IMR-90 (cell line): ENCODE measurements around the gene FAM3D. TPM values are rescaled to one million over a fixed set of nuclear protein-coding genes. Genes with fewer than 3 reads are reported as not detected.

Experiments
- ATAC-seq: fragments of 200-7000 bp; cut with Tn5 transposase; 2 replicates; pipeline ENCODE4 v1.9.1; 2020; ENCODE audit warnings: low read depth, mild to moderate bottlenecking, moderate library complexity
- BruUV-seq: library from RNA; stranded (reverse); fragments of 400-500 nt; replicated peaks from 2 replicates; lab custom pipeline; 2021; lab: Mats Ljungman, UMichigan
- CTCF ChIA-PET: fragments of 300-600 bp; formaldehyde crosslinking; extraction: SDS; loops from one replicate; lab custom pipeline; 2021; ENCODE audit warnings: antibody characterized with exemption; lab: Yijun Ruan, JAX
- POLR2A ChIA-PET: fragments of 300-600 bp; sonication (Branson Sonifier 250); formaldehyde crosslinking; loops from one replicate; lab custom pipeline; 2022; ENCODE audit warnings: antibody characterized with exemption; ENCODE audit not compliant: unreplicated experiment; lab: Charles Lee
- DNase-seq: peaks from one replicate; pipeline ENCODE4 v3.0.0; 2013
- H2AFZ ChIP-seq: replicated peaks from 2 replicates; pipeline ENCODE3; 2013; ENCODE audit warnings: low read length, mild to moderate bottlenecking; ENCODE audit not compliant: poor library complexity
- H2AK5ac ChIP-seq: 2 replicates; pipeline ENCODE4 v1.6.1; 2013; ENCODE audit warnings: low read depth, low read length, inconsistent platforms
- H2AK9ac ChIP-seq: replicated peaks from 2 replicates; pipeline ENCODE3; 2013; ENCODE audit warnings: mild to moderate bottlenecking, low read depth, low read length, moderate library complexity; ENCODE audit not compliant: poor library complexity
- H2BK120ac ChIP-seq: 2 replicates; pipeline ENCODE4 v1.6.1; 2013; ENCODE audit warnings: low read depth, low read length, inconsistent platforms
- H2BK15ac ChIP-seq: 3 replicates; pipeline ENCODE4 v1.6.1; 2013; ENCODE audit warnings: low read depth, low read length, inconsistent platforms
- H2BK20ac ChIP-seq: 2 replicates; pipeline ENCODE4 v1.6.1; 2013; ENCODE audit warnings: low read depth, mild to moderate bottlenecking, inconsistent platforms, low read length, moderate library complexity
- H2BK5ac ChIP-seq: 2 replicates; pipeline ENCODE4 v1.6.1; 2013; ENCODE audit warnings: mild to moderate bottlenecking, low read depth, low read length, inconsistent platforms; ENCODE audit not compliant: poor library complexity, severe bottlenecking
- H3K14ac ChIP-seq: replicated peaks from 2 replicates; pipeline ENCODE4 v1.6.1; 2013; ENCODE audit warnings: low read depth, low read length, inconsistent platforms
- H3K18ac ChIP-seq: 2 replicates; pipeline ENCODE4 v1.6.1; 2013; ENCODE audit warnings: low read depth, low read length, control low read depth
- H3K23ac ChIP-seq: 2 replicates; pipeline ENCODE4 v1.6.1; 2013; ENCODE audit warnings: low read depth, low read length, inconsistent platforms
- H3K27ac ChIP-seq: 2 replicates; pipeline ENCODE4 v1.5.1; 2013; ENCODE audit warnings: mild to moderate bottlenecking, control low read depth, low read length; ENCODE audit not compliant: insufficient read depth
- H3K27me3 ChIP-seq: 2 replicates; pipeline ENCODE4 v1.6.1; 2013; ENCODE audit warnings: low read length; ENCODE audit not compliant: control insufficient read depth, insufficient read depth
- H3K36me3 ChIP-seq: 2 replicates; pipeline ENCODE4 v1.6.1; 2013; ENCODE audit warnings: low read length, mixed read lengths; ENCODE audit not compliant: control insufficient read depth, insufficient read depth
- H3K4ac ChIP-seq: 2 replicates; pipeline ENCODE4 v1.6.1; 2013; ENCODE audit warnings: low read depth, low read length, inconsistent platforms
- H3K4me1 ChIP-seq: 2 replicates; pipeline ENCODE4 v1.6.1; 2013; ENCODE audit warnings: low read length, mixed read lengths; ENCODE audit not compliant: control insufficient read depth, insufficient read depth
- H3K4me2 ChIP-seq: 2 replicates; pipeline ENCODE4 v1.6.1; 2013; ENCODE audit warnings: low read depth, mild to moderate bottlenecking, control low read depth, low read length, moderate library complexity
- H3K4me3 ChIP-seq: 2 replicates; pipeline ENCODE4 v1.5.1; 2013; ENCODE audit warnings: low read depth, mild to moderate bottlenecking, control low read depth, low read length, moderate library complexity; ENCODE audit not compliant: insufficient read depth
- H3K56ac ChIP-seq: 2 replicates; pipeline ENCODE4 v1.6.1; 2013; ENCODE audit warnings: low read length, inconsistent platforms; ENCODE audit not compliant: insufficient read depth; ENCODE audit errors: extremely low read depth
- H3K79me1 ChIP-seq, 2 experiments: 2 replicates each; pipeline ENCODE4 v1.6.1; 2013; ENCODE audit warnings: low read length in 2 of 2, inconsistent platforms in 1 of 2, low read depth in 1 of 2
- H3K9ac ChIP-seq: 2 replicates; pipeline ENCODE4 v1.6.1; 2013; ENCODE audit warnings: low read depth, low read length, control low read depth
- H3K9me1 ChIP-seq: 2 replicates; pipeline ENCODE4 v1.6.1; 2013; ENCODE audit warnings: low read length, inconsistent platforms; ENCODE audit not compliant: insufficient read depth
- H3K9me3 ChIP-seq: 2 replicates; pipeline ENCODE4 v1.6.1; 2013; ENCODE audit warnings: low read length; ENCODE audit not compliant: control insufficient read depth, insufficient read depth
- H4K20me1 ChIP-seq: 2 replicates; pipeline ENCODE4 v1.6.1; 2013; ENCODE audit warnings: low read length, inconsistent platforms; ENCODE audit not compliant: insufficient read depth
- H4K5ac ChIP-seq: 2 replicates; pipeline ENCODE4 v1.6.1; 2013; ENCODE audit warnings: mild to moderate bottlenecking, low read depth, low read length, control low read depth
- H4K8ac ChIP-seq, 2 experiments: 2 replicates each; pipeline ENCODE4 v1.6.1; 2013; ENCODE audit warnings: low read depth in 2 of 2, low read length in 2 of 2, control low read depth in 1 of 2, inconsistent platforms in 1 of 2
- H4K91ac ChIP-seq: 2 replicates; pipeline ENCODE4 v1.6.1; 2013; ENCODE audit warnings: low read depth, low read length, inconsistent platforms; ENCODE audit not compliant: insufficient read depth
- BHLHE40 ChIP-seq: fragments of 150-350 bp; IDR thresholded peaks from 2 replicates; pipeline ENCODE4 v1.6.1; 2016; ENCODE audit warnings: mild to moderate bottlenecking, low read depth, low read length
- CEBPB ChIP-seq: IDR thresholded peaks from 2 replicates; pipeline ENCODE4 v1.6.1; 2012; ENCODE audit warnings: low read depth, low read length, improper control_type of control experiment
- CTCF ChIP-seq: conservative IDR thresholded peaks from 2 replicates; pipeline ENCODE4 v1.5.1; 2012; ENCODE audit warnings: mild to moderate bottlenecking, low read depth, low read length, improper control_type of control experiment
- MXI1 ChIP-seq: IDR thresholded peaks from 2 replicates; pipeline ENCODE4 v1.6.1; 2012; ENCODE audit warnings: low read depth, mild to moderate bottlenecking, low read length, moderate library complexity, borderline replicate concordance
- SMC3 ChIP-seq: fragments of 150-350 bp; IDR thresholded peaks from 2 replicates; pipeline ENCODE4 v1.6.1; 2016; ENCODE audit warnings: low read depth, mild to moderate bottlenecking, antibody characterized with exemption, low read length, moderate library complexity
- WGBS, 2 experiments: methylation state at CpG; one replicate each; pipeline versions ENCODE4 v1.1.5 to v1.1.7; 2013; ENCODE audit warnings: missing lambda C conversion rate in 2 of 2; ENCODE audit not compliant: insufficient read length in 1 of 2; ENCODE audit errors: extremely low coverage in 2 of 2; 5-methylcytosine and 5-hydroxymethylcytosine counted together
- dilution Hi-C: fragments of 300-500 bp; cut with HindIII; formaldehyde crosslinking; loops from one replicate; pipeline ENCODE4 v1.14.3; 2018; ENCODE audit warnings: low sequenced_read_pairs; ENCODE audit not compliant: unreplicated experiment
- in situ Hi-C: fragments of 300-500 bp; cut with MboI; formaldehyde crosslinking; loops from 3 replicates; pipeline ENCODE4 v1.14.3; 2019; ENCODE audit warnings: low sequenced_read_pairs, inconsistent platforms, mixed read lengths
- intact Hi-C: fragments of 100-400 bp; cut with micrococcal nuclease; formaldehyde crosslinking; loops from 2 replicates; pipeline ENCODE4 v1.10.0; 2022
- polyA plus RNA-seq, 3 experiments: library from polyadenylated mRNA; depleted of rRNA; stranded (reverse); fragments of >200 nt; gene quantifications; 2 replicates each; pipeline ENCODE4 v1.2.3, GENCODE V29; 2012; ENCODE audit warnings: low replicate concordance in 1 of 3
- total RNA-seq: library from RNA; depleted of rRNA; stranded (reverse); fragments of >200 nt; gene quantifications from 2 replicates; pipeline ENCODE4 v1.2.3, GENCODE V29; 2012

Gene FAM3D
- total and polyA plus RNA-seq, 2 of the 4 experiments (the other 2 are of a cell fraction), result not detected

GRCh38 chr3:58658508-58658907 lies 8.1 kb downstream of the FAM3D start:
- no peaks in the 10 kb centered on the region for H4K20me1 ChIP-seq
- no peak overlapping the region for H3K4me2 ChIP-seq
- H3K23ac ChIP-seq, result no peak overlapping the region
- ChIA-PET POLR2A (no interaction called here), CTCF (interaction anchor here (1.1 kb wide), 1 partner anchor 19 kb away, joined by 4 read pairs; no protein-coding TSS in a partner anchor)
- H3K56ac ChIP-seq, result no peak overlapping the region
- H3K14ac ChIP-seq, result no peak overlapping the region
- intact Hi-C loops (no loop called here), dilution Hi-C loops (no loop called here), in situ Hi-C loops (no loop called here)
- no peaks in the 10 kb centered on the region for H3K4me1 ChIP-seq
- ATAC-seq, result no peak
- H3K9ac ChIP-seq, result no peak overlapping the region
- H3K79me1 ChIP-seq, result no peaks in the 10 kb centered on the region
- H3K27ac ChIP-seq, result no peak overlapping the region
- no peak overlapping the region for H2AK9ac ChIP-seq
- H2AK5ac ChIP-seq, result no peak overlapping the region
- no peak for TF ChIP-seq MXI1
- TF ChIP-seq CTCF, result no peak
- no peak for TF ChIP-seq SMC3
- no peak for TF ChIP-seq CEBPB
- no peak for TF ChIP-seq BHLHE40
- H4K8ac ChIP-seq, result no peak overlapping the region
- no peak overlapping the region for H2BK20ac ChIP-seq
- H2BK120ac ChIP-seq, result no peak overlapping the region
- no TSS peak for BruUV-seq
- no peak overlapping the region for H4K5ac ChIP-seq
- H3K18ac ChIP-seq, result no peak overlapping the region
- H3K4me3 ChIP-seq, result no peak overlapping the region
- H3K9me3 ChIP-seq, result no peaks in the 10 kb centered on the region; the same call in 1 of the 2 replicates
- WGBS, 2 experiments, result 80% methylated on average over 1 of the region's 4 CpGs; no CpG with 5 or more reads in 1 of the 2 experiments
- no peaks in the 10 kb centered on the region; the same call in 1 of the 2 replicates for H3K9me1 ChIP-seq
- no peak overlapping the region for H2BK15ac ChIP-seq
- H2BK5ac ChIP-seq, result no peak overlapping the region
- no peaks in the 10 kb centered on the region for H3K36me3 ChIP-seq
- no peak for DNase-seq
- H3K4ac ChIP-seq, result no peak overlapping the region
- peak overlapping the region; percentile 13 for H2AFZ ChIP-seq
- H4K91ac ChIP-seq, result no peak overlapping the region
- H3K27me3 ChIP-seq, result peaks cover 34% of the 10 kb centered on the region
